Tibial nerve (tissue), 4 donors: ENCODE results near the gene NALCN. TPM values are rescaled to one million over a fixed set of nuclear protein-coding genes. Genes with fewer than 3 reads are reported as not detected.

Experiments
- DNase-seq, 2 donors: peaks; one replicate each; pipeline ENCODE4 v3.0.0-alpha.2; 2019; ENCODE audit warnings: low spot score in 2 of 2
- H3K27ac ChIP-seq, 4 donors: fragments of 200-600 bp; sonication (generic) in 3 of 4; one replicate each; pipeline ENCODE4 v1.5.1; 2017 to 2019; ENCODE audit warnings: mild to moderate bottlenecking in 1 of 4
- H3K27me3 ChIP-seq, 2 donors: fragments of 200-600 bp; sonication (generic) in 1 of 2; one replicate each; pipeline versions ENCODE4 v1.5.1 to v1.6.0; 2017 to 2019
- H3K36me3 ChIP-seq, 3 donors: fragments of 200-600 bp; sonication (generic); one replicate each; pipeline ENCODE4 v1.5.1; 2018 to 2019
- H3K4me1 ChIP-seq, 4 donors: fragments of 200-600 bp; sonication (generic) in 3 of 4; one replicate each; pipeline ENCODE4 v1.5.1; 2017 to 2019
- H3K4me3 ChIP-seq, 4 donors: fragments of 200-600 bp; sonication (generic) in 3 of 4; one replicate each; pipeline ENCODE4 v1.5.1; 2017 to 2019; ENCODE audit warnings: mild to moderate bottlenecking in 1 of 4, moderate library complexity in 1 of 4
- H3K9me3 ChIP-seq, 4 donors: fragments of 200-600 bp; sonication (generic) in 3 of 4; one replicate each; pipeline ENCODE4 v1.5.1; 2017 to 2019
- CTCF ChIP-seq, 5 experiments: fragments of 200-600 bp in 3 of 5; fragments of 450-650 bp in 2 of 5; sonication (generic) in 3 of 5; IDR thresholded peaks; one replicate each; pipeline ENCODE4 v1.5.1; 2016 to 2019; ENCODE audit warnings: antibody characterized with exemption in 5 of 5, mild to moderate bottlenecking in 3 of 5, moderate library complexity in 2 of 5
- EP300 ChIP-seq, 2 donors: sonication (generic); formaldehyde crosslinking; IDR thresholded peaks; one replicate each; pipeline ENCODE4 v1.6.1; 2017; ENCODE audit warnings: antibody characterized with exemption in 2 of 2, mild to moderate bottlenecking in 1 of 2
- POLR2A ChIP-seq, 2 donors: fragments of 450-650 bp; IDR thresholded peaks; one replicate each; pipeline ENCODE4 v1.6.1; 2017; ENCODE audit warnings: antibody characterized with exemption in 2 of 2, mild to moderate bottlenecking in 2 of 2, moderate library complexity in 2 of 2
- WGBS, 2 donors: methylation state at CpG; one replicate each; pipeline ENCODE4 v1.1.5; 2018; 5-methylcytosine and 5-hydroxymethylcytosine counted together
- total RNA-seq, 4 donors: library from RNA; depleted of rRNA; stranded (reverse); fragments of >200 nt; gene quantifications; one replicate each; pipeline ENCODE4 v1.1.0, GENCODE V29; 2016

NALCN gene
- total RNA-seq, 4 donors from 2014 or later: 6.0 to 11.8 (median 8.7) TPM

GRCh38 chr13:101425623-101426022, 9.3 kb upstream of the NALCN start:
- Histone ChIP-seq H3K27ac (peak overlapping the region in 1 of 4 donors; percentile 34), H3K36me3 (no peaks in the 10 kb centered on the region), H3K27me3 (no peaks in the 10 kb centered on the region), H3K9me3 (no peaks in the 10 kb centered on the region), H3K4me3 (no peak overlapping the region), H3K4me1 (peaks cover 0 to 6% (median 0%) of the 10 kb centered on the region in 4 donors)
- 74 to 80% methylated on average over 10 of the region's 10 CpGs for WGBS, 2 donors
- no peak for TF ChIP-seq CTCF (IDR thresholded peaks at IDR 0.05)
- TF ChIP-seq POLR2A (IDR thresholded peaks at IDR 0.05): no peak
- no peak for TF ChIP-seq EP300 (IDR thresholded peaks at IDR 0.05)
- DNase-seq: no peak

DNA sequence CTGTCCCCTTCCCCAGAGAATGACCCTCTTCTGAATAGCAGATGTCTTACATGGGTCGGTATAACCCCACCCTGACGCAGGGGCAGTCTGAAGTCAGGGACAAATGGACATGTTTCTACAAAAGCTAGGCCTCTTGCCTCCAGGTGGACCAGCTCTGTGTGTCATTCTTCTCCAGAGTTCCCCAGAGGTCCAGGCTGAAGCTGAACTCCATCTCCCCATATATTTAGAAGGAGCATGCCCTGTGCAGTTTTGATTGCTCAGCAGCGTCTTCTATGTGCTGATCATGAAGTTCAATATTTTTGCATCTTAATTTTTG, 8.8 kb upstream of the NALCN start:
- Histone ChIP-seq H3K27me3 (no peaks in the 10 kb centered on the region), H3K4me3 (no peak overlapping the region), H3K27ac (peak overlapping the region in 2 of 4 donors; percentile 34 to 62), H3K4me1 (peaks cover 0 to 6% (median 0%) of the 10 kb centered on the region in 4 donors), H3K36me3 (no peaks in the 10 kb centered on the region), H3K9me3 (no peaks in the 10 kb centered on the region)
- TF ChIP-seq POLR2A (IDR thresholded peaks at IDR 0.05): no peak
- TF ChIP-seq EP300 (IDR thresholded peaks at IDR 0.05): no peak
- no peak for TF ChIP-seq CTCF (IDR thresholded peaks at IDR 0.05)
- DNase-seq: no peak
- WGBS, 2 donors: 75 to 93% methylated on average over 3 of the region's 3 CpGs

- WGBS, 2 donors: 27 to 28% methylated on average over 6 of the region's 6 CpGs
- H3K27me3 ChIP-seq: no peaks in the 10 kb centered on the region
- DNase-seq: no peak
- H3K4me1 ChIP-seq: peaks cover 0 to 6% (median 0%) of the 10 kb centered on the region in 4 donors
- H3K4me3 ChIP-seq: no peak overlapping the region
- peak overlapping the region in 2 of 4 donors; percentile 34 to 62 for H3K27ac ChIP-seq
- no peaks in the 10 kb centered on the region for H3K36me3 ChIP-seq
- no peaks in the 10 kb centered on the region for H3K9me3 ChIP-seq
- TF ChIP-seq EP300 (IDR thresholded peaks at IDR 0.05) (no peak), CTCF (IDR thresholded peaks at IDR 0.05) (no peak), POLR2A (IDR thresholded peaks at IDR 0.05) (no peak)
These were observed 8.3 kb upstream of the NALCN start for GRCh38 chr13:101424381-101425155.

GRCh38 chr13:101423872-101424271, 7.6 kb upstream of the NALCN start:
- DNase-seq: no peak
- no peaks in the 10 kb centered on the region for H3K9me3 ChIP-seq
- WGBS, 2 donors: 81 to 89% methylated on average over 2 of the region's 2 CpGs
- peak overlapping the region in 2 of 4 donors; percentile 34 to 62 for H3K27ac ChIP-seq
- peaks cover 0 to 6% (median 0%) of the 10 kb centered on the region in 4 donors for H3K4me1 ChIP-seq
- no peaks in the 10 kb centered on the region for H3K36me3 ChIP-seq
- no peaks in the 10 kb centered on the region for H3K27me3 ChIP-seq
- TF ChIP-seq EP300 (IDR thresholded peaks at IDR 0.05): no peak
- TF ChIP-seq CTCF (IDR thresholded peaks at IDR 0.05): no peak
- TF ChIP-seq POLR2A (IDR thresholded peaks at IDR 0.05): no peak
- H3K4me3 ChIP-seq: no peak overlapping the region

GRCh38 chr13:101417501-101417900, 1.2 kb upstream of the NALCN start:
- no peak for TF ChIP-seq POLR2A (IDR thresholded peaks at IDR 0.05)
- TF ChIP-seq EP300 (IDR thresholded peaks at IDR 0.05): no peak
- TF ChIP-seq CTCF (IDR thresholded peaks at IDR 0.05): no peak

More at GRCh38 chr13:101417501-101417900, 1.2 kb upstream of the NALCN start:
- Histone ChIP-seq H3K36me3 (no peaks in the 10 kb centered on the region), H3K27me3 (peaks cover 0 to 6% of the 10 kb centered on the region in 2 donors), H3K4me1 (peaks cover 0 to 18% (median 0%) of the 10 kb centered on the region in 4 donors), H3K4me3 (no peak overlapping the region), H3K9me3 (no peaks in the 10 kb centered on the region), H3K27ac (no peak overlapping the region)
- no peak for DNase-seq
- 91% methylated on average over 5 of the region's 5 CpGs for WGBS, 2 donors
